ENCODE results near the gene SLC37A4. TPM values are rescaled to one million over a fixed set of nuclear protein-coding genes. Genes with fewer than 3 reads are reported as not detected.
A peak's percentile ranks its signal among the peaks of the same experiment; 100 is the strongest.
"Not testable (repeated sequence)": the region's sequence is repeated elsewhere in the genome, so short reads cannot be mapped to it uniquely, and the experiment has no call there.

Gene SLC37A4
- total RNA-seq, 1 donor from 2014 or later, result 13.6 TPM

DNA sequence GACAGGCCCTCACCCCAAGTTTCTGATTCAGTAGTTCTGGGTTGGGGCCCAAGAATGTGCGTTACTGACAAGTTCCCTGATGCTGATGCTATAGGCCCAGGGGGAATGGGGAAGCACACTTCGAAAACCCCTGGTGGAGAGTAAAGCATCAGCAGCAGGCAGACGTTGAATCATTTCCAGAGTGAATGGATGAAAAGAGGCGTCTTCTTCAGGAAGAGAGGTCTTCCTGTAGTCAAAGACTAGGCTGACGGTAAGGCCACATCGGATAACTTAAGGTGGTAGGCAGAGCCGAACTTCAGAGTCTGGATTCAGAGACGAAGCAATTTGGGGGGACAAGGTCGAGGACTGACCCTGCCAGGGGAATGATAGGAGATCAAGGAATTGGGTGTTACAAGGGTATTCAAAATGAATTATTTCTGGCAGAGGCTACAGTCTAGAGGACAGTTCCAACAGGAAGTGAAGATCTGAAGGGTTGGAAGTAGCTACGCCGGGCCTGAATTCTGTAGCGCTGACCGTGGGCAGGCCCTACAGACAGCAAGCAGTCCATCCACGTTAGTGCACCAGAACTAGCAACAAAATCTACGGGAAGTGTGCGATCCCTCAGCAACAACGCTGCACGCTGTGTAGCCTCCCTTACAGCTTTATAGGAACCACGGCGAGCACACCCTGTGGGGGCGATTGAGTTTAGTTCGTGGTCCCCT, 33.6 kb downstream of the SLC37A4 start:
- TF ChIP-seq, protein P1, sequence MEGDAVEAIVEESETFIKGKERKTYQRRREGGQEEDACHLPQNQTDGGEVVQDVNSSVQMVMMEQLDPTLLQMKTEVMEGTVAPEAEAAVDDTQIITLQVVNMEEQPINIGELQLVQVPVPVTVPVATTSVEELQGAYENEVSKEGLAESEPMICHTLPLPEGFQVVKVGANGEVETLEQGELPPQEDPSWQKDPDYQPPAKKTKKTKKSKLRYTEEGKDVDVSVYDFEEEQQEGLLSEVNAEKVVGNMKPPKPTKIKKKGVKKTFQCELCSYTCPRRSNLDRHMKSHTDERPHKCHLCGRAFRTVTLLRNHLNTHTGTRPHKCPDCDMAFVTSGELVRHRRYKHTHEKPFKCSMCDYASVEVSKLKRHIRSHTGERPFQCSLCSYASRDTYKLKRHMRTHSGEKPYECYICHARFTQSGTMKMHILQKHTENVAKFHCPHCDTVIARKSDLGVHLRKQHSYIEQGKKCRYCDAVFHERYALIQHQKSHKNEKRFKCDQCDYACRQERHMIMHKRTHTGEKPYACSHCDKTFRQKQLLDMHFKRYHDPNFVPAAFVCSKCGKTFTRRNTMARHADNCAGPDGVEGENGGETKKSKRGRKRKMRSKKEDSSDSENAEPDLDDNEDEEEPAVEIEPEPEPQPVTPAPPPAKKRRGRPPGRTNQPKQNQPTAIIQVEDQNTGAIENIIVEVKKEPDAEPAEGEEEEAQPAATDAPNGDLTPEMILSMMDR (IDR thresholded peaks at IDR 0.05), result peak; percentile 40
- no peaks in the 10 kb centered on the region for H3K9me3 Mint-ChIP-seq (ENCODE audit: low read depth)
- peaks cover 32% of the 10 kb centered on the region for H3K4me1 Mint-ChIP-seq (ENCODE audit: low read depth)
- peak overlapping the region; percentile 96 for H3K4me3 Mint-ChIP-seq (ENCODE audit: unreplicated experiment)
- H3K27me3 Mint-ChIP-seq (ENCODE audit: low read depth), result no peaks in the 10 kb centered on the region
- no peak for DNase-seq (ENCODE audit: low spot score)
- peak overlapping the region; percentile 86 for H3K27ac Mint-ChIP-seq (ENCODE audit: unreplicated experiment)
- H3K36me3 Mint-ChIP-seq (ENCODE audit: low read depth), result peaks cover 2% of the 10 kb centered on the region

DNA sequence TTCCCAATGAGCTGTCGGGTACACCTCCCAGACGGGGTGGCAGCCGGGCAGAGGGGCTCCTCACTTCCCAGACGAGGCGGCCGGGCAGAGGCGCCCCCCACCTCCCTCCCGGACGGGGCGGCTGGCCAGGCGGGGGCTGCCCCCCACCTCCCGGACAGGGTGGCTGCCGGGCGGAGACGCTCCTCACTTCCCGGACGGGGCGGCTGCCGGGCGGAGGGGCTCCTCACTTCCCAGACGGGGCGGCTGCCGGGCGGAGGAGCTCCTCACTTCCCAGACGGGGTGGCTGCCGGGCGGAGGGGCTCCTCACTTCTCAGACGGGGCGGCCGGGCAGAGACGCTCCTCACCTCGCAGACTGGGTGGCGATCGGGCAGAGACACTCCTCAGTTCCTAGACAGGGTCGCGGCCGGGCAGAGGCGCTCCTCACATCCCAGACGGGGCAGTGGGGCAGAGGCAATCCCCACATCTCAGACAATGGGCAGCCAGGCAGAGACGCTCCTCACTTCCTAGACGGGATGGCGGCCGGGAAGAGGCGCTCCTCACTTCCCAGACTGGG, 39.1 kb downstream of the SLC37A4 start:
- not testable (repeated sequence) for H3K36me3 Mint-ChIP-seq (ENCODE audit: low read depth); H3K4me3 Mint-ChIP-seq (ENCODE audit: unreplicated experiment); H3K27ac Mint-ChIP-seq (ENCODE audit: unreplicated experiment); H3K9me3 Mint-ChIP-seq (ENCODE audit: low read depth); H3K4me1 Mint-ChIP-seq (ENCODE audit: low read depth); DNase-seq (ENCODE audit: low spot score); H3K27me3 Mint-ChIP-seq (ENCODE audit: low read depth)

DNA sequence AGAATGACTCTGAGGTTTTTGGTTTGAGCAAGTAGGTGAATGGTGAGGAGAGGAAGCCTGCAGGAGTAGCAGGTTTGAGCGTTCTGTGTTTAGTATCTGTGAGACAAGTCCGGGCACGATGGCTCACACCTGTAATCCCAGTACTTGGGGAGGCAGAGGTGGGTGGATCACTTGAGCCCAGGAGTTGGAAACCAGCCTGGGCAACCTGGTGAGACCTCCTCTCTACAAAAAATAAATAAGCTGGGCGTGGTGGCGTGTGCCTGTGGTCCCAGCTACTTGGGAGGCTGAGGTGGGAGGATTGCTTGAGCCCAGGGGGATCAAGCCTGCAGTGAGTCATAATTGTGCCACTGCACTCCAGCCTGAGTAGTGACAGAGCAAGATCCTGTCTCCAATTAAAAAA, 42.4 kb downstream of the SLC37A4 start:
- no peak for DNase-seq (ENCODE audit: low spot score)
- no peaks in the 10 kb centered on the region for H3K27me3 Mint-ChIP-seq (ENCODE audit: low read depth)
- H3K4me3 Mint-ChIP-seq (ENCODE audit: unreplicated experiment), result no peak overlapping the region
- no peak overlapping the region for H3K27ac Mint-ChIP-seq (ENCODE audit: unreplicated experiment)
- H3K9me3 Mint-ChIP-seq (ENCODE audit: low read depth), result no peaks in the 10 kb centered on the region
- TF ChIP-seq, protein P1 (IDR thresholded peaks at IDR 0.05), result no peak
- no peaks in the 10 kb centered on the region for H3K4me1 Mint-ChIP-seq (ENCODE audit: low read depth)
- H3K36me3 Mint-ChIP-seq (ENCODE audit: low read depth), result no peaks in the 10 kb centered on the region

DNA sequence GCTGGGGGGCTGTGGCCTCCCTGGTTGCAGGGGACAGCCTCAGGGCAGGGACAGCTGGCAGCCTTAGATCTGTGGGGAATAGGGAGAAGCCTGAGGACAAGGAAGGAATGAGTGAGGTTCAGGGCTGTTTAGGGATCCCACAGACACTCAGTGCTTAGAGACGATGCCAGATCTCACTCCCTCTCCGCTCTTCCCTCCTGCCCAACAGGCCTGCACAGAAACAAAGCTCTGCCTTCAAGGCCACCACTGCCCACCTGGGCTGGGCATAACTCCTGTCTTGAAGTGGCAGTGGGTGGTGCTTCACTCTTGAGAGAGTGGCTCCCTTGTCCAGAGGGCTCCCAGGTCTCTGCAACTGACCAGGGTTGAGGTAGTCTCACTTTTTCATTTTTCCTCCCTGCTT, 45.9 kb downstream of the SLC37A4 start:
- H3K4me3 Mint-ChIP-seq (ENCODE audit: unreplicated experiment), result no peak overlapping the region
- no peak for DNase-seq (ENCODE audit: low spot score)
- H3K9me3 Mint-ChIP-seq (ENCODE audit: low read depth), result no peaks in the 10 kb centered on the region
- H3K4me1 Mint-ChIP-seq (ENCODE audit: low read depth), result no peaks in the 10 kb centered on the region
- H3K36me3 Mint-ChIP-seq (ENCODE audit: low read depth), result no peaks in the 10 kb centered on the region
- TF ChIP-seq, protein P1 (IDR thresholded peaks at IDR 0.05), result no peak
- no peaks in the 10 kb centered on the region for H3K27me3 Mint-ChIP-seq (ENCODE audit: low read depth)
- H3K27ac Mint-ChIP-seq (ENCODE audit: unreplicated experiment), result no peak overlapping the region

DNA sequence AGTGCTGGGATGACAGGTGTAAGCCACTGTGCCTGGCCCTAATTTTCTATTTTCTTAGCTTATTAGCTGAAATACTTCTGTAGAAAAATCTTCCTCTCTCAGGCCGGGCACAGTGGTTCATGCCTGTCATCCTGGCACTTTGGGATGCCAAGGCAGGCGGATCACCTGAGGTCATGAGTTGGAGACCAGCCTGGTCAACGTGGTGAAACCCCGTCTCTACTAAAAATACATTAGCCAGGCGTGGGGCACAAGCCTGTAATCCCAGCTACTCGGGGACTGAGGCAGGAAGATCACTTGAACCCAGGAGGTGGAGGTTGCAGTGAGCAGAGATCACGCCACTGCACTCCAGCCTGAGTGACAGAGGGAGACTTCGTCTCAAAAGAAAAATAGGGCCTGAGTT, 46.3 kb downstream of the SLC37A4 start:
- H3K9me3 Mint-ChIP-seq (ENCODE audit: low read depth); H3K27me3 Mint-ChIP-seq (ENCODE audit: low read depth); H3K4me3 Mint-ChIP-seq (ENCODE audit: unreplicated experiment); DNase-seq (ENCODE audit: low spot score); H3K27ac Mint-ChIP-seq (ENCODE audit: unreplicated experiment); H3K4me1 Mint-ChIP-seq (ENCODE audit: low read depth); H3K36me3 Mint-ChIP-seq (ENCODE audit: low read depth): not testable (repeated sequence)

DNA sequence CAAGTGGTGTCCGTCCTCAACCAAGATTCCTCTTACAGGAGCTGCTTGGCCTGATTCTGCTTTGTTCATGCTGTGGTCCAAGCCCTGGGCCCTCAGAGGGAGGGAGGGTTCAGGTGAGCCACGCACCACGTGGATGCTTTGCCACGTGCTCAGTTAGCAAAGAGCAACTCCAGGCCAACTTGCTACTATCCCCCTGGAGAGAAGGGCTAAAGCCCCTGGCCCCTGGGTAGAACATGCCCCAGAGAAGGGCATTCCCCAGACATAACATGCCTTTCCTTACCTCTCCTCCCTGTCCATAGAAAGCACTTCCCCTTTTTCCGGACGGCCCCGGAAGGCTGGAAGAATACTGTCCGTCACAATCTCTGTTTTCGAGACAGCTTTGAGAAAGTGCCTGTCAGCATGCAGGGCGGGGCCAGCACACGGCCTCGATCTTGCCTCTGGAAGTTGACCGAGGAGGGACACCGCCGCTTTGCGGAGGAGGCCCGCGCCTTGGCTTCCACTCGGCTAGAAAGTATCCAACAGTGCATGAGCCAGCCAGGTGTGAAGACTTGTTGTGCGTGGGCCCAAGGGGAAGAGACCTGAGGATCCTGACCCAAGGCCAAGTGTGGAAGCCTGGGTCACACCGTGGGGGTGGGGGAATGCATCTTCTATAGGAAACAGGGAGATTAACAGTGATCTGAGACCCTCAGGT, 50.3 kb downstream of the SLC37A4 start:
- Mint-ChIP-seq H3K27ac (ENCODE audit: unreplicated experiment) (no peak overlapping the region), H3K9me3 (ENCODE audit: low read depth) (no peaks in the 10 kb centered on the region)
- no peak for DNase-seq (ENCODE audit: low spot score)

More for the DNA sequence above, 50.3 kb downstream of the SLC37A4 start:
- TF ChIP-seq, protein P1 (IDR thresholded peaks at IDR 0.05), result no peak
- Mint-ChIP-seq H3K27me3 (ENCODE audit: low read depth) (peaks cover 8% of the 10 kb centered on the region), H3K4me1 (ENCODE audit: low read depth) (no peaks in the 10 kb centered on the region), H3K36me3 (ENCODE audit: low read depth) (no peaks in the 10 kb centered on the region), H3K4me3 (ENCODE audit: unreplicated experiment) (no peak overlapping the region)
